DOHH2 (cell line): ENCODE measurements around the gene CUL3.

Experiments
- CTCF ChIP-seq: fragments of 200-600 bp; sonication (generic); IDR thresholded peaks from one replicate; pipeline ENCODE4 v1.5.1; 2014; ENCODE audit warnings: antibody characterized with exemption, mild to moderate bottlenecking, low read depth, low read length; ENCODE audit not compliant: poor library complexity, severe bottlenecking
- EZH2phosphoT487 ChIP-seq: fragments of 200-600 bp; sonication (generic); IDR thresholded peaks from 2 replicates; pipeline ENCODE4 v1.6.1; 2017; ENCODE audit warnings: borderline replicate concordance, mild to moderate bottlenecking, antibody characterized with exemption, low read length, moderate library complexity, mixed read lengths

GRCh38 chr2:224569654-224570053 lies 15.5 kb downstream of the CUL3 start:
- TF ChIP-seq CTCF: no peak
- TF ChIP-seq EZH2phosphoT487: no peak
